Lower lobe of right lung (tissue), 2 donors: ENCODE measurements around the gene UNC13D. TPM values are rescaled to one million over a fixed set of nuclear protein-coding genes. Genes with fewer than 3 reads are reported as not detected.

ENCODE experiments used
- ATAC-seq, 2 donors: fragments of 200-7000 bp; cut with Tn5 transposase; one replicate each; pipeline ENCODE4 v1.9.1; 2020 to 2022; ENCODE audit warnings: mild to moderate bottlenecking in 2 of 2, moderate library complexity in 2 of 2
- DNase-seq: peaks from one replicate; pipeline ENCODE4 v3.0.0-alpha.2; 2020
- H3K27ac ChIP-seq: fragments of 200-600 bp; one replicate; pipeline ENCODE4 v1.8.0; 2022
- H3K27me3 ChIP-seq: fragments of 200-600 bp; one replicate; pipeline ENCODE4 v1.8.0; 2022; ENCODE audit warnings: low read depth
- H3K36me3 ChIP-seq: fragments of 200-600 bp; one replicate; pipeline ENCODE4 v1.8.0; 2022; ENCODE audit warnings: mild to moderate bottlenecking
- H3K4me1 ChIP-seq: fragments of 200-600 bp; one replicate; pipeline ENCODE4 v1.8.0; 2022
- H3K4me3 ChIP-seq: fragments of 200-600 bp; one replicate; pipeline ENCODE4 v1.8.0; 2022; ENCODE audit warnings: mild to moderate bottlenecking
- H3K9me3 ChIP-seq: fragments of 200-600 bp; one replicate; pipeline ENCODE4 v1.8.0; 2022
- intact Hi-C: fragments of 100-400 bp; cut with DNase I; formaldehyde crosslinking; loops from one replicate; pipeline ENCODE4 v1.11.0; 2022
- long read RNA-seq: library from polyadenylated mRNA; unstranded; transcript quantifications from one replicate; pipeline ENCODE4 v2.0.0, GENCODE V29; 2021
- total RNA-seq: library from RNA; stranded (reverse); fragmentation: NEBNext Ultra II Directional; extraction: Animal tissue kit (Norgen Biotek cat#: 25700); gene quantifications from one replicate; pipeline ENCODE4 v1.2.1, GENCODE V29; 2021
- TF ChIP-seq, protein P1 (sequence below): fragments of 200-600 bp; IDR thresholded peaks from one replicate; pipeline ENCODE4 v1.8.0; 2022; ENCODE audit warnings: antibody characterized with exemption, mild to moderate bottlenecking
- donor health status: DM: no; HTN: yes; CAD: no; lungs with severe emphysema.

Gene UNC13D
- total RNA-seq = 118 TPM
- long read RNA-seq, full-length matches to known transcripts = 38 of 164 reads
- long read RNA-seq, partial matches to known transcripts = 86 of 164 reads
- long read RNA-seq, other reads (novel, unspliced or antisense) = 40 of 164 reads

DNA sequence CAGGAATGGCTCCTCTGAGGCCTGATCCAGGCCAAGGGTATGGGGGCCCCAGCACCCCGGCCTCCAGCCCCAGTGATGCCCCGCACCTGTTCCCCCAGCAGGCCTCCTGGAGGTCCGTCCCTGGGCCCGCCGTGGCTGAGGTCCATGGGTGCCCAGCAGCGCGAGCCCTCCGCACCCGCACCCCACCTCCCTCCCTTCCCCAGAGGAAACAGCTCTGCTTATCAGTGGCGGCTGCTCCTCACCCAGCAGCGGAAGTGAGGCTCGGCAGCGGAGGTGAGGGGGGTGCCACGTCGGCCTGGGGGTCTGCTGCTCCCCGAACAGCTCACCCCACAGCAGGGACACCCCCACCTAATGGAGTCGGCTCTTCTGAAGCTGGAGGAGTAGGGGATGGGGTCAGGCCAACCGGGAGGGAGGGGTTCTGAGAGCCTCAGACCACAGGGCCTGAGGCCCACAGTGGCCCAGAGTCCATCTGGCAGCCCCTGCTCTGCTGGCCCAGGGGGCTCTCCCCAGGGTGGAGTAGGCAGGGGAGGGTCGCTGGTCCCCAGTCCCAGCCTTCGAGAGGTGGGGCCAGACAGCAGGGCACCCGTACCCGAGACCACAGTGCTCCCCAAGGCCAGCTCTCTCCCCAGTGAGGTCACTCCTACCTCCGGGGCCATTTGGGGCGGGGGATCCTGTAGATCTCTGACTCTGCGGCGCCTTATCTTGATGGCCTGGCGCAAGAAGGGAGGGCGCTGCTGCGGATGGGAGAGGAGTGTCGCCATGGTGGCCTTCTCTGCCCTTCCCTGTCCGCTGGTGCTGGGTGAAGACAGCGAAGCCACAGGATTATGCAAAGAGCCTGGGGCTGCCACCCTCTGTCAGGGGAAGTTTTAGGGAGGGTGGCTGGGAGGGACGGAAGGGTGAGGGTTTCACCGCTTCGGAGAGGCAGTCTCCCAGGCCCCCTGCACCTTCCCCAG is at the start of gene UNC13D:
Gene UNC13D (minus strand): TSS at position 828 of the 953 bp plus-strand sequence. CDS start 67 bp downstream, at position 761.
- intact Hi-C loops = no loop called here
- peak; percentile 79 for DNase-seq
- peaks cover 47% of the 10 kb centered on the region for H3K36me3 ChIP-seq
- no peaks in the 10 kb centered on the region for H3K27me3 ChIP-seq
- ATAC-seq = peak; percentile 45 to 51
- TF ChIP-seq, protein P1, sequence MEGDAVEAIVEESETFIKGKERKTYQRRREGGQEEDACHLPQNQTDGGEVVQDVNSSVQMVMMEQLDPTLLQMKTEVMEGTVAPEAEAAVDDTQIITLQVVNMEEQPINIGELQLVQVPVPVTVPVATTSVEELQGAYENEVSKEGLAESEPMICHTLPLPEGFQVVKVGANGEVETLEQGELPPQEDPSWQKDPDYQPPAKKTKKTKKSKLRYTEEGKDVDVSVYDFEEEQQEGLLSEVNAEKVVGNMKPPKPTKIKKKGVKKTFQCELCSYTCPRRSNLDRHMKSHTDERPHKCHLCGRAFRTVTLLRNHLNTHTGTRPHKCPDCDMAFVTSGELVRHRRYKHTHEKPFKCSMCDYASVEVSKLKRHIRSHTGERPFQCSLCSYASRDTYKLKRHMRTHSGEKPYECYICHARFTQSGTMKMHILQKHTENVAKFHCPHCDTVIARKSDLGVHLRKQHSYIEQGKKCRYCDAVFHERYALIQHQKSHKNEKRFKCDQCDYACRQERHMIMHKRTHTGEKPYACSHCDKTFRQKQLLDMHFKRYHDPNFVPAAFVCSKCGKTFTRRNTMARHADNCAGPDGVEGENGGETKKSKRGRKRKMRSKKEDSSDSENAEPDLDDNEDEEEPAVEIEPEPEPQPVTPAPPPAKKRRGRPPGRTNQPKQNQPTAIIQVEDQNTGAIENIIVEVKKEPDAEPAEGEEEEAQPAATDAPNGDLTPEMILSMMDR = no peak
- H3K9me3 ChIP-seq = no peaks in the 10 kb centered on the region
- peaks cover 66% of the 10 kb centered on the region for H3K4me1 ChIP-seq
- peak within 1 kb of the TSS; percentile 59 for H3K4me3 ChIP-seq
- peak within 1 kb of the TSS; percentile 90 for H3K27ac ChIP-seq

DNA sequence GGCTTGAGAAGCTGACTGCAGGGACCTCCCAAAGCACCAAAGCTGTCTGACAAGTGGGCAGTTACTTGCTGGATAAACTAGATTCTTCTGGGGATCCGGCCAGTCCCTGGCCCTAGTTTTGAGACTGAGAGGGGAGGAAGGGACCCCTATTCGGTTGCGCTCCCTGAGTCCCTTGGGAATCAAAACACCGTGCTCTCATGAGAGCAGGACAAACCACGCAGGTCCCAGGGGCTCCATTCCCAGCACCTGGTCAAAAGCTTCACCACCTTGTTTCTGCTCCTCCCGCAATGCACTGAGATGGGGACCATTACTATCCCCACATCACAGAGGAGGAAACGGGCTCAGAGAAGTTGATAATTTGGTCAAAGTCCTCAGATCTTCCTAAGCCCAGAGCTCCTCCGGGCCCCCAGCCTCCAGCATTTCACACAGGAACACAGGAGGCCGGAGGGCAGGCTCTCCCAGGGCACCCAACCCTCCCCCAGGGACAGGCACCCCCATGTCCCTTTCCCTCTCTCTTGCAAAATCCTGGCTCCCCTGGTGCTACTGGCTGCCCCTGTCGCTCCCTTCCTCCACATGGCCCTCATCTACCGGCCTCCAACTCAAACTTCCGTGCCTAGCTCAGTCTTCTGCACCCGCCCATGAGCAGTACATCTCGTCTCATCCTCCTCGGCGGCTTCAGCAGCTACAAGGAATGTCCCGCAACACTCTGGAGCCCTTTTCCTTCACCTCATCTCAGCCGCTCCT is 49.3 kb upstream of the UNC13D start:
- peaks cover 44% of the 10 kb centered on the region for H3K36me3 ChIP-seq
- no peak overlapping the region for H3K4me3 ChIP-seq
- H3K4me1 ChIP-seq = peaks cover 30% of the 10 kb centered on the region
- no peaks in the 10 kb centered on the region for H3K27me3 ChIP-seq
- TF ChIP-seq, protein P1 = no peak
- H3K27ac ChIP-seq = no peak overlapping the region
- DNase-seq (no peak), ATAC-seq (no peak)
- intact Hi-C loops = no loop called here
- no peaks in the 10 kb centered on the region for H3K9me3 ChIP-seq

DNA sequence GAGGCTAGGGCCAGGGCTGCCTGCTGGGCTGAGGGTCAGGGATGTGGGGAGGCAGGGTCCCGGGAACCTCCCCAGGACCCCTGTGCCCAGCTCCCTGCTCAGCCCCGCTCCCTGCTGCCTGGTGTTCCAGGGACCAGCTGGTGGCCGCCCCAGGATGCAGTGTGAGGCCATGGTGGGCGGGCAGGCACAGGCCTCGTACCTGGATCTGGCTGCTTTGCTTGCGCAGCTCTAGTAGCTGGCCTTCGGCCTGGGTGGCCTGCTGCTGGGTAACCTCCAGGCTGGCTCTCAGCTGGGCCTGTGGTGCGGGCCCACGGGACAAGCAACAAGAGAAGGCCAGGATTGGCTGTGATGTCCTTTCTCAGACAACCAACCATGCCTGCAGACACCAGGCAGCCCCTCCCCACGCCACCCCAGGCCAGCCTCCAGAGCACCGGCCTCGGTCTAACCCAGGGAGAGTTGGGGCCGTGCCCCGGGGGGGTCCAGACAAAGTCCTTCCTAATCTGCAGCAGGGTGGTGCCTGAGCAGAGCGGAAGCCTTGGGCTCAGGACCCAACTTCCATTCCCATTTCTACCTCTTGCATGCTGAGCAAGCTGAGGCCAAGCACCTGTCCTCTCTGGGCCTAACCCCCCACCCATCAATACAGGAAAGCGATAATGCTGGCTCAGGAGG is 48.5 kb upstream of the UNC13D start:
- H3K27me3 ChIP-seq = no peaks in the 10 kb centered on the region
- no peaks in the 10 kb centered on the region for H3K9me3 ChIP-seq
- H3K4me3 ChIP-seq = no peak overlapping the region
- intact Hi-C loops = no loop called here
- H3K36me3 ChIP-seq = peaks cover 36% of the 10 kb centered on the region
- H3K4me1 ChIP-seq = peaks cover 29% of the 10 kb centered on the region
- no peak overlapping the region for H3K27ac ChIP-seq
- TF ChIP-seq, protein P1 = no peak
- no peak for ATAC-seq
- DNase-seq = no peak

- intact Hi-C loops = no loop called here
- DNase-seq (no peak), ATAC-seq (no peak)
- H3K4me3 ChIP-seq = no peak overlapping the region
- TF ChIP-seq, protein P1 = no peak
- peaks cover 21% of the 10 kb centered on the region for H3K4me1 ChIP-seq
- peaks cover 35% of the 10 kb centered on the region for H3K36me3 ChIP-seq
- no peak overlapping the region for H3K27ac ChIP-seq
- H3K9me3 ChIP-seq = no peaks in the 10 kb centered on the region
- H3K27me3 ChIP-seq = no peaks in the 10 kb centered on the region
These were observed 47.7 kb upstream of the UNC13D start for GRCh38 chr17:75891605-75892555.
